Loucy (cell line): Measurements from ENCODE around the gene EFCAB8.

Experiments
- EZH2phosphoT487 ChIP-seq: fragments of 200-600 bp; IDR thresholded peaks from 2 replicates; pipeline ENCODE4 v1.6.1; 2018; ENCODE audit warnings: antibody characterized with exemption, mild to moderate bottlenecking, moderate library complexity, borderline replicate concordance
- TF ChIP-seq, protein P1 (sequence below): fragments of 200-600 bp; sonication (generic); conservative IDR thresholded peaks from 2 replicates; pipeline ENCODE4 v1.5.1; 2014; ENCODE audit warnings: mild to moderate bottlenecking, antibody characterized with exemption, low read length

DNA sequence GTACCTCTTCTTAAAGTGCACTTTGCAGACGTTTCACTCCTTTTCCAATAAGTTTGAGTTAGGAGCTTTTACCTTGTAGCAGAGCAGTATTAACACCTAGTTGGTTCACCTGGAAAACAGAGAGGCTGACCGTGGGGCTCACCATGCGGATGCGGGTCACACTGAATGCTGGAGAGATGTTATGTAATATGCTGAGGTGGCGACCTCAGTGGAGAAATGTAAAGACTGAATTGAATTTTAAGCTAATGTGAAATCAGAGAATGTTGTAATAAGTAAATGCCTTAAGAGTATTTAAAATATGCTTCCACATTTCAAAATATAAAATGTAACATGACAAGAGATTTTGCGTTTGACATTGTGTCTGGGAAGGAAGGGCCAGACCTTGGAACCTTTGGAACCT is 9.9 kb upstream of the EFCAB8 start:
- TF ChIP-seq, protein P1, sequence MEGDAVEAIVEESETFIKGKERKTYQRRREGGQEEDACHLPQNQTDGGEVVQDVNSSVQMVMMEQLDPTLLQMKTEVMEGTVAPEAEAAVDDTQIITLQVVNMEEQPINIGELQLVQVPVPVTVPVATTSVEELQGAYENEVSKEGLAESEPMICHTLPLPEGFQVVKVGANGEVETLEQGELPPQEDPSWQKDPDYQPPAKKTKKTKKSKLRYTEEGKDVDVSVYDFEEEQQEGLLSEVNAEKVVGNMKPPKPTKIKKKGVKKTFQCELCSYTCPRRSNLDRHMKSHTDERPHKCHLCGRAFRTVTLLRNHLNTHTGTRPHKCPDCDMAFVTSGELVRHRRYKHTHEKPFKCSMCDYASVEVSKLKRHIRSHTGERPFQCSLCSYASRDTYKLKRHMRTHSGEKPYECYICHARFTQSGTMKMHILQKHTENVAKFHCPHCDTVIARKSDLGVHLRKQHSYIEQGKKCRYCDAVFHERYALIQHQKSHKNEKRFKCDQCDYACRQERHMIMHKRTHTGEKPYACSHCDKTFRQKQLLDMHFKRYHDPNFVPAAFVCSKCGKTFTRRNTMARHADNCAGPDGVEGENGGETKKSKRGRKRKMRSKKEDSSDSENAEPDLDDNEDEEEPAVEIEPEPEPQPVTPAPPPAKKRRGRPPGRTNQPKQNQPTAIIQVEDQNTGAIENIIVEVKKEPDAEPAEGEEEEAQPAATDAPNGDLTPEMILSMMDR: no peak
- TF ChIP-seq EZH2phosphoT487: no peak
